Stomach (tissue), 9 donors: Measurements from ENCODE around the gene NCKAP1. TPM values are rescaled to one million over a fixed set of nuclear protein-coding genes. Genes with fewer than 3 reads are reported as not detected.

Experiments
- DNase-seq, 2 donors: peaks; one replicate each; pipeline versions ENCODE4 v3.0.0 to v3.0.0-alpha.2; 2013 to 2019
- H3K27ac ChIP-seq, 5 donors: fragments of 200-600 bp in 4 of 5; sonication (generic) in 4 of 5; one replicate each; pipeline ENCODE4 v1.5.1; 2013 to 2019; ENCODE audit warnings: mild to moderate bottlenecking in 1 of 5, moderate library complexity in 1 of 5
- H3K27me3 ChIP-seq, 3 donors: fragments of 200-600 bp; sonication (generic); one replicate each; pipeline ENCODE4 v1.5.1; 2017 to 2019; ENCODE audit warnings: mixed run types in 1 of 3
- H3K36me3 ChIP-seq, 4 donors: fragments of 200-600 bp; sonication (generic); 1 replicate in 3 of 4; 2 replicates in 1 of 4; pipeline ENCODE4 v1.5.1; 2016 to 2019
- H3K4me1 ChIP-seq, 4 donors: fragments of 200-600 bp; sonication (generic); one replicate each; pipeline ENCODE4 v1.5.1; 2016 to 2019
- H3K4me3 ChIP-seq, 4 donors: fragments of 200-600 bp; sonication (generic) in 3 of 4; one replicate each; pipeline ENCODE4 v1.5.1; 2016 to 2019; ENCODE audit warnings: mild to moderate bottlenecking in 1 of 4
- H3K9me3 ChIP-seq, 4 donors: fragments of 200-600 bp; sonication (generic); one replicate each; pipeline ENCODE4 v1.5.1; 2016 to 2019
- CTCF ChIP-seq, 7 experiments: fragments of 450-650 bp in 4 of 7; fragments of 200-600 bp in 3 of 7; sonication (generic) in 3 of 7; IDR thresholded peaks; one replicate each; pipeline ENCODE4 v1.5.1; 2016 to 2019; ENCODE audit warnings: antibody characterized with exemption in 7 of 7, control low read depth in 2 of 7, mild to moderate bottlenecking in 1 of 7
- EP300 ChIP-seq: sonication (generic); formaldehyde crosslinking; IDR thresholded peaks from one replicate; pipeline ENCODE4 v1.6.1; 2017; ENCODE audit warnings: antibody characterized with exemption
- POLR2A ChIP-seq, 4 donors: fragments of 450-650 bp; IDR thresholded peaks; one replicate each; pipeline ENCODE4 v1.6.1; 2016; ENCODE audit warnings: antibody characterized with exemption in 4 of 4, control low read depth in 2 of 4, mild to moderate bottlenecking in 1 of 4, moderate library complexity in 1 of 4
- POLR2AphosphoS5 ChIP-seq, 3 donors: sonication (generic); formaldehyde crosslinking; IDR thresholded peaks; one replicate each; pipeline ENCODE4 v1.6.1; 2016; ENCODE audit warnings: antibody characterized with exemption in 3 of 3
- WGBS, 5 donors: extraction: QIAGEN DNeasy Blood & Tissue Kit in 3 of 5; methylation state at CpG; one replicate each; pipeline versions ENCODE4 v1.1.5 to v1.1.7; 2013 to 2018; 5-methylcytosine and 5-hydroxymethylcytosine counted together
- intact Hi-C: fragments of 100-400 bp; cut with DNase I; formaldehyde crosslinking; loops from one replicate; pipeline ENCODE4 v1.15.1; 2023; ENCODE audit warnings: low total_unique reads
- polyA plus RNA-seq, 3 donors: library from polyadenylated mRNA; stranded (reverse); fragments of 200-250 nt; gene quantifications; one replicate each; pipeline ENCODE4 v1.2.3, GENCODE V29; 2013
- total RNA-seq, 5 donors: library from RNA; depleted of rRNA; stranded (reverse); fragments of >200 nt; gene quantifications; one replicate each; pipeline versions ENCODE4 v1.1.0 to v1.2.3, GENCODE V29; 2014 to 2016
- donor health status: healthy with polysubstance abuse.
- donor health status: Bipolar disorder and iron deficiency.
- donor health status: healthy.

The NCKAP1 gene
- total and polyA plus RNA-seq, 8 donors = 13.0 to 262 (median 68.8) TPM

- intact Hi-C loops = no loop called here
- no peak overlapping the region for H3K27ac ChIP-seq
- peaks cover 0 to 15% (median 6%) of the 10 kb centered on the region in 4 donors for H3K4me1 ChIP-seq
- H3K27me3 ChIP-seq = no peaks in the 10 kb centered on the region
- no peak overlapping the region for H3K4me3 ChIP-seq
- WGBS, 5 donors = 88 to 98% (median 92%) methylated on average over 2 of the region's 2 CpGs
- H3K36me3 ChIP-seq = peaks cover 0 to 70% (median 58%) of the 10 kb centered on the region in 4 donors
- no peak for TF ChIP-seq POLR2A (IDR thresholded peaks at IDR 0.05)
- no peak for TF ChIP-seq EP300
- no peak for TF ChIP-seq POLR2AphosphoS5 (IDR thresholded peaks at IDR 0.05)
- no peak for TF ChIP-seq CTCF (IDR thresholded peaks at IDR 0.05)
- no peak for DNase-seq
- no peaks in the 10 kb centered on the region for H3K9me3 ChIP-seq
These were observed 121.8 kb downstream of the NCKAP1 start for GRCh38 chr2:182916417-182916816.

DNA sequence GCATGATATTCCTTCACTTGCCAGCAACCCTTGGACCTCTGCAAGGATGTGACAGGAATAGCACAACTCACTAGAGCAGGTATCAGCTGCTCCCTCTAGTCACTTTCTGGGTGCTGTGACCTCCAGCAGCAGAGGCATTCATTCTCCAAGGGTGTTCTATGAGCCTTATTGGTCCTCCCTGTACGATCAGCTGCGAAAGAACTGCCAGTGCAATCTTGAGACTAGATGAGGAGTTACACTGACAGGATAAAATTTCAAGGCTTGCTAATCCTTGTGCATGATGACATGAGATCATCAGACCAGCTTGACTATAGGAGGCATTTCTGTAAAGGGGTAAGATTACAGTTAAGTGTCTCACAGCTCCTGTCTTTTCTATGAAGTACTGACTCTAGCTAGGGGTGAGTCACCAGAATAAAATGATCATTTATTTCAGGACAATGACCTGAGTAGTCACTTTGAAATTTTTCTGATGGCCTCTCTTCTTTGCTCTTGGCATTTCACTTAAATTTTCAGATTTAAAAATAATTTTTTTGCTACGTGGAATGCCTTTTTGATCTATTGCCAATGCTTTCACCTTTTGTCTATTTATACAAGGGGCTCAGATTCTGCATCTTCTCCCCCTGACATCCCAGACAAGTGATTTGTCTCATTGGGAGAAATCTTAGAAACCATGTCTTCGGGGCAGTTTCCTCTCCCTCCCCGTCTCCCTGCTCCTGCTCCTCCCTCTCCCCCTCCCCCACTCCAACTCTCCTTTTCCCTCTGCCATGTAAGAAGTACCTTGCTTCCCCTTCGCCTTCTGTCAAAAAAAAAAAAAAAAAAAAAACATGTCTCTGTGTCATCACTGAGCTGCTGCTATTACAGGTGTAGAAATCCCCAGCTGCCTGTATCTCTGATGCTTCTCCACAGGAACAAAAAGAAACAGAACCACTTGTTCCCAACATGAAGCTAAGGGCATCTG lies 122.6 kb downstream of the NCKAP1 start:
- DNase-seq = no peak
- 82 to 95% (median 89%) methylated on average over 5 to 6 of the region's 6 CpGs for WGBS, 5 donors
- intact Hi-C loops = no loop called here
- TF ChIP-seq POLR2A (IDR thresholded peaks at IDR 0.05) (no peak), CTCF (IDR thresholded peaks at IDR 0.05) (no peak), POLR2AphosphoS5 (IDR thresholded peaks at IDR 0.05) (no peak), EP300 (no peak)
- Histone ChIP-seq H3K27me3 (no peaks in the 10 kb centered on the region), H3K4me1 (peaks cover 0 to 15% (median 6%) of the 10 kb centered on the region in 4 donors), H3K36me3 (peaks cover 0 to 68% (median 56%) of the 10 kb centered on the region in 4 donors), H3K4me3 (no peak overlapping the region), H3K27ac (no peak overlapping the region), H3K9me3 (no peaks in the 10 kb centered on the region)

GRCh38 chr2:182914852-182915251 lies 123.4 kb downstream of the NCKAP1 start:
- no peak for DNase-seq
- H3K4me1 ChIP-seq = peaks cover 0 to 15% (median 6%) of the 10 kb centered on the region in 4 donors
- no peak for TF ChIP-seq CTCF (IDR thresholded peaks at IDR 0.05)
- TF ChIP-seq EP300 = no peak
- no peak for TF ChIP-seq POLR2AphosphoS5 (IDR thresholded peaks at IDR 0.05)
- TF ChIP-seq POLR2A (IDR thresholded peaks at IDR 0.05) = no peak
- peaks cover 0 to 68% (median 57%) of the 10 kb centered on the region in 4 donors for H3K36me3 ChIP-seq
- intact Hi-C loops = no loop called here
- 79 to 93% (median 83%) methylated on average over 1 of the region's 1 CpG for WGBS, 5 donors
- no peak overlapping the region for H3K27ac ChIP-seq
- no peaks in the 10 kb centered on the region for H3K27me3 ChIP-seq
- no peak overlapping the region for H3K4me3 ChIP-seq
- H3K9me3 ChIP-seq = no peaks in the 10 kb centered on the region

DNA sequence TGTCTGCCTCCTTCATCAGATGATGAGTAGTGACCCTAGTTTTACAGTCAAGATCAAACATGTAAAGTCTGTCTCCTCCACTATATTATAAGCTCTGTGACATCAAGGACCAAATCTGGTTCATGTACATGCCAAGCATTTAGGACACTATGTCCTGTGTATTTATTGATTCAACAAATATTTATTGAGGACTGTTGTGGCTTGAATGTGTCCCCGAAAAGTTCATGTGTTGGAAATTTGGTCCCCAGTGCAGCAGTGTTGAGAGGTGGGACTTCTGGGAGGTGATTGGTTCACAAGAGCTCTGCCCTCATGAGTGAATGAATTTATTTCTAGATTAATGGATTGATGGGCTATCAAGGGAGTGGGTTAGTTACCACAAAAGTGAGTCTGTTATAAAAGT lies 125.2 kb downstream of the NCKAP1 start:
- DNase-seq = no peak
- Histone ChIP-seq H3K27ac (no peak overlapping the region), H3K9me3 (no peaks in the 10 kb centered on the region), H3K4me1 (peaks cover 0 to 15% (median 6%) of the 10 kb centered on the region in 4 donors), H3K36me3 (peaks cover 0 to 68% (median 58%) of the 10 kb centered on the region in 4 donors), H3K4me3 (no peak overlapping the region), H3K27me3 (no peaks in the 10 kb centered on the region)
- intact Hi-C loops = no loop called here
- TF ChIP-seq POLR2AphosphoS5 (IDR thresholded peaks at IDR 0.05) (no peak), CTCF (IDR thresholded peaks at IDR 0.05) (no peak), EP300 (no peak), POLR2A (IDR thresholded peaks at IDR 0.05) (no peak)
- WGBS, 5 donors = 81 to 95% (median 85%) methylated on average over 1 of the region's 1 CpG
